ENCODE measurements around the gene LPP.

DNA sequence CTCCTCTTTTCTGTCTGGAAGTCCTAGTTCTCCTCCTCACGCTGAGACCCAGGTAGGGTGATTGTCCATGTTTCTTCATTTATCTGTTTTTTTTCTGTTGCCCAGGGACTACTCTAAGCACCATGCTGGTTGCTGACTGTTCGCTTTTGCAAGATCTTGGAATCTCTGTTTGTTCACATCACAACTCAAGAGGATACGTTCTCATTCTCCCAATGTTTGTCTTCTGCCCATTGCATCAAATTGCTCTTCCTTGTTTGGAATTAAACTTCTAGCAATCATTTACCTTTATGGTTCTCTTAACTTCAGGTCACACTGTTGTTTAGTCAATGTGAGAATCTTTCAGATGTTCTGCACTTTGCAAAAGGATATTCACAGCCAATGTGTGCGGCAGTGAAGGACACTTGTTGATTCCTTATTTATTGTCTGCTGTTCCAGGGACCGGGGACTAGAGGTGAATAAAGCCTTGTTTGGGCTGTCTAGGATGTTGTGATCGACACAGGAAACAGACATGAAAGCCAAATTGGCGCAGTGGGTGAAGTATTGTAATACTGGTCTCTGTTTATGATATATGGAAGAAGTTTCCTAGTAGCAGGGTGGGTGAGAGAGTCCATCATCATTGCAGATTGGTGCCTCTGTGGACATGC lies 24.5 kb downstream of the LPP start:
- TF ChIP-seq, protein P1, sequence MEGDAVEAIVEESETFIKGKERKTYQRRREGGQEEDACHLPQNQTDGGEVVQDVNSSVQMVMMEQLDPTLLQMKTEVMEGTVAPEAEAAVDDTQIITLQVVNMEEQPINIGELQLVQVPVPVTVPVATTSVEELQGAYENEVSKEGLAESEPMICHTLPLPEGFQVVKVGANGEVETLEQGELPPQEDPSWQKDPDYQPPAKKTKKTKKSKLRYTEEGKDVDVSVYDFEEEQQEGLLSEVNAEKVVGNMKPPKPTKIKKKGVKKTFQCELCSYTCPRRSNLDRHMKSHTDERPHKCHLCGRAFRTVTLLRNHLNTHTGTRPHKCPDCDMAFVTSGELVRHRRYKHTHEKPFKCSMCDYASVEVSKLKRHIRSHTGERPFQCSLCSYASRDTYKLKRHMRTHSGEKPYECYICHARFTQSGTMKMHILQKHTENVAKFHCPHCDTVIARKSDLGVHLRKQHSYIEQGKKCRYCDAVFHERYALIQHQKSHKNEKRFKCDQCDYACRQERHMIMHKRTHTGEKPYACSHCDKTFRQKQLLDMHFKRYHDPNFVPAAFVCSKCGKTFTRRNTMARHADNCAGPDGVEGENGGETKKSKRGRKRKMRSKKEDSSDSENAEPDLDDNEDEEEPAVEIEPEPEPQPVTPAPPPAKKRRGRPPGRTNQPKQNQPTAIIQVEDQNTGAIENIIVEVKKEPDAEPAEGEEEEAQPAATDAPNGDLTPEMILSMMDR (optimal IDR thresholded peaks at IDR 0.05 in 1 of 3, IDR thresholded peaks at IDR 0.05 in 1 of 3, conservative IDR thresholded peaks at IDR 0.05 in 1 of 3; ENCODE audit: extremely low read depth in 1 of 3, insufficient read depth in 2 of 3, low read length in 3 of 3) = no peak
- TF ChIP-seq EZH2 (IDR thresholded peaks at IDR 0.05; ENCODE audit: low read length) = no peak

Measured in keratinocyte (primary cell).